Omental fat pad (tissue), 4 donors: ENCODE results near the gene CENPM. TPM values are rescaled to one million over a fixed set of nuclear protein-coding genes. Genes with fewer than 3 reads are reported as not detected.

Source experiments
- ATAC-seq: fragments of 150-250 bp; one replicate; pipeline ENCODE4 v1.9.1; 2016; ENCODE audit warnings: mild to moderate bottlenecking, moderate library complexity; ENCODE audit not compliant: low FRiP score
- DNase-seq: peaks from one replicate; pipeline ENCODE4 v3.0.0-alpha.2; 2019; ENCODE audit warnings: low spot score
- total RNA-seq, 4 donors: library from RNA; depleted of rRNA; stranded (reverse); fragments of >200 nt; gene quantifications; one replicate each; pipeline ENCODE4 v1.1.0, GENCODE V29; 2016
- TF ChIP-seq, protein P1 (sequence below), 3 donors: fragments of 450-650 bp; IDR thresholded peaks; one replicate each; pipeline ENCODE4 v1.5.1; 2016 to 2017; ENCODE audit warnings: antibody characterized with exemption in 3 of 3, mild to moderate bottlenecking in 3 of 3, moderate library complexity in 2 of 3

Gene CENPM
- total RNA-seq, 4 donors from 2014 or later = 0.84 to 5.4 TPM; not detected in 2

DNA sequence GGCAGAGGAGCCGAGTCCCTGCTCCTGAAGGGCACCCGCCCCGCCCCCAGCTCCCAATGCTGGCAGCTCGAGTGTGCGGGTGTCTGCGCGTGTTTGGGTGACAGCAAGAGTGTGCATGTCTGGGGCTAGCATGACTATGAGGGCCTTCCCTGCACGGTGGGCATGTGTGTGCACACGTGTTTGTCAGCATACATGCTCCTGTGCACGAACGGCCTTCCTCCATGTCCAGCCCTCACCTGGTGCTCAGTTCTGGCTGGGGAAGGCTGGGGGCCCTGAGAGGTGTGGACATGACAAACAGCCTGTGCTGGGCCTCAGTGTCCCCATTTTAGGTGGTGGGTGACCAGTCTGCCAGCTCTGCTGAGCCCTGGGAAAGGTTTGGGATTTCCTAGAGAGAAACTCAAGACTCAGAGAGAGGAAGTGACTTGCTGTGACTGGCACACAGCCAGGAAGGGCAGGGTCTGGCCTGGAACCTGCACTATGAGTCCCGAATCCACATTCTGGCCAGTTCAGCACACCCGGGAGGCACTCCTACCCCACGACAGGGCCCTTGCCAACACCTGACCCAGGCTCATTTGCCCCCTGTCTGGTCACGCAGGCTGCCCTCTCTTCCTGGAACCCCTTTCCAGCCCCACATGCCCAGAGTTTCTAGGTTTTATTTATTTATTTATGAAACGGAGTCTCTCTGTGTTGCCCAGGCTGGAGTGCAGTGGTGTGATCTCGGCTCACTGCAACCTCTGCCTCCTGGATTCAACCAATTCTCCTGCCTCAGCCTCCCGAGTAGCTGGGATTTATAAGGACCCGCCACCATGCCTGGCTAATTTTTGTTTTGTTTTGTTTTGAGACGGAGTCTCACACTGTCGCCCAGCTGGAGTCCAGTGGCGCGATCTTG is 28.8 kb downstream of the CENPM start:
- no peak for ATAC-seq
- DNase-seq = no peak
- TF ChIP-seq, protein P1, sequence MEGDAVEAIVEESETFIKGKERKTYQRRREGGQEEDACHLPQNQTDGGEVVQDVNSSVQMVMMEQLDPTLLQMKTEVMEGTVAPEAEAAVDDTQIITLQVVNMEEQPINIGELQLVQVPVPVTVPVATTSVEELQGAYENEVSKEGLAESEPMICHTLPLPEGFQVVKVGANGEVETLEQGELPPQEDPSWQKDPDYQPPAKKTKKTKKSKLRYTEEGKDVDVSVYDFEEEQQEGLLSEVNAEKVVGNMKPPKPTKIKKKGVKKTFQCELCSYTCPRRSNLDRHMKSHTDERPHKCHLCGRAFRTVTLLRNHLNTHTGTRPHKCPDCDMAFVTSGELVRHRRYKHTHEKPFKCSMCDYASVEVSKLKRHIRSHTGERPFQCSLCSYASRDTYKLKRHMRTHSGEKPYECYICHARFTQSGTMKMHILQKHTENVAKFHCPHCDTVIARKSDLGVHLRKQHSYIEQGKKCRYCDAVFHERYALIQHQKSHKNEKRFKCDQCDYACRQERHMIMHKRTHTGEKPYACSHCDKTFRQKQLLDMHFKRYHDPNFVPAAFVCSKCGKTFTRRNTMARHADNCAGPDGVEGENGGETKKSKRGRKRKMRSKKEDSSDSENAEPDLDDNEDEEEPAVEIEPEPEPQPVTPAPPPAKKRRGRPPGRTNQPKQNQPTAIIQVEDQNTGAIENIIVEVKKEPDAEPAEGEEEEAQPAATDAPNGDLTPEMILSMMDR (IDR thresholded peaks at IDR 0.05) = no peak

DNA sequence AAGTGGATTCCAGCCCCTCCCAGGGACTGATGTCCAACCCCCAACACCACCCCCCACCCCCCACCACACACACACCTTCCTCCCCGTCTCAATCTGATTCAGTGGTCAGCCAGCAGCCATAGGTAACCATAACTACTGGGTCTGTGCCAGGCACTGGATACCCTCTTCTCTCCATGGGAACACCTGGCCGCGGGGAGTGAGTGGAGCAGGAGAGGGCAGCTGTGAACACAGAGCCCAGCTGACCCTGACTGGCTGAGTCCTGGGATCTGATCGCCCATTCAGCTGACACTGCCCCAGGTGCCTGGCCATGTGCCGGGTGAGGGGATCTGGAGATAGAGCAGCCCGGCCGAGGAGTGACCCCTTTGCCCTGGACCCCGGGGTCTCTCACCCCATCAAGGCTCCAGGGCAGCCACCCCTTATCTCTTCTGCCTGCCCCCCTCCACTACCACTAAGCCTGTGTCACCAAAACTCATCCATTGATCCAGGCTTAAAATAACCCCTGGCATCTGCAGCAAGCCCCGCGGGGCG is 29.5 kb downstream of the CENPM start:
- DNase-seq = no peak
- TF ChIP-seq, protein P1 (IDR thresholded peaks at IDR 0.05) = no peak
- no peak for ATAC-seq

DNA sequence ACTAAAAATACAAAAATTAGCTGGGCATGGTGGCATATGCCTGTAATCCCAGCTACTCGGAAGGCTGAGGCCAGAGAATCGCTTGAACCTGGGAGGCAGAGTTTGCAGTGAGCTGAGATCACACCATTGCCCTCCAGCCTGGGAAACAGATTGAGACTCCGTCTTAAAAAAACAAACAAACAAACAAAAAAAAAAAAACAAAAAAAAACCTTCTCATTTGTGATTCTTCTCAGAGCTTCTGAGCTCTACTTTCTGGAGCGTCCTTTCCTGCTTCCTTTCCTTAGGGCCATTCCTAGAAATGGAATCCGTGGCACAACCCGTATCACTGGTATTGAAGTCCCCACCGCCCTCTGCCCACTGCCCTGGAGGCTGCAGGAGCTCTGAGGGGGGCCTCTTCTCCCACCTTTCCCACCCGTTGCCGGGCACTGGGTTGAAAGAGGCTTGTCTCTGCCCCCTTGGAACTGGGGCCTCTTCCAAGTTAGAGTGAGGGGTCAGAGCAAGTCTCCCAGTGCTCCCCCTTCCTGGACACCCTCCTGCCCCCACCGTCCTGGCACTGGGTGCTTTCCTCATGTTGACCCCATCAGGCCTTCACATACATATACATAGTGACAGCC is 30.1 kb downstream of the CENPM start:
- DNase-seq = no peak
- TF ChIP-seq, protein P1 (IDR thresholded peaks at IDR 0.05) = no peak
- ATAC-seq = no peak

DNA sequence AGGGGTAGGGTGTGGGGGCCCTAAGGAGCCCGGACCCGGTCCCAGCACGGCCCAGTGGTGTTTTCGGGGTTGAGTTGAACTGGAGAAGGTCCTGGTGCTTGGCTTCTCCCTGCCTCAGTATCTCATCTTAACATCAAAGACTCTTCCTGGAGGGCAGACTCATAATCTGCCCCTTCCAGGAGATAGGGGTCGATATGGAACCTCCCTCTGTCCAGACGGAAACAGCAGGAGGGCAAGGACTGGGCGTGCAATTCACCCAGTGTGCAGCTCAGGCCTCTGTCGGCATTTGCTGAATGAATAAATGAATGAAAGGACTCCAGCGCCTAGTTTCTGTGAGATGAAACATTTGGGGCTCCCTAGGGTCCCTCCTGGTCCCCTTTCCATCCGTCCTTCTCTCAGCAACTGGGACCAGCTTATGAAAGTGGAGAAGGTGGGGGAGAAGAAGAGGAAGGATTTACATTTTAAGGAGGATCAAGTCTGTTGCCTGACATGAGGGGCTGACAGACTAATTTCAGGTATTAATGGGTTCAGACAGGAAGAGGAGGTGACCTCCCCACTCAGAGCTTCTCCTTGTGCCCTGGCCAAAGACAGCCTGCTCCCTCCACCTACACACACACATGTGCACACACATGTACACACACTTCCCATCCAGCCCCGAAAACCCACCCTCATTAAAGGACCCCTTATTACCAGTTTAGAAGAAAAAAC is 31.0 kb downstream of the CENPM start:
- no peak for DNase-seq
- TF ChIP-seq, protein P1 (IDR thresholded peaks at IDR 0.05) = no peak
- ATAC-seq = no peak

DNA sequence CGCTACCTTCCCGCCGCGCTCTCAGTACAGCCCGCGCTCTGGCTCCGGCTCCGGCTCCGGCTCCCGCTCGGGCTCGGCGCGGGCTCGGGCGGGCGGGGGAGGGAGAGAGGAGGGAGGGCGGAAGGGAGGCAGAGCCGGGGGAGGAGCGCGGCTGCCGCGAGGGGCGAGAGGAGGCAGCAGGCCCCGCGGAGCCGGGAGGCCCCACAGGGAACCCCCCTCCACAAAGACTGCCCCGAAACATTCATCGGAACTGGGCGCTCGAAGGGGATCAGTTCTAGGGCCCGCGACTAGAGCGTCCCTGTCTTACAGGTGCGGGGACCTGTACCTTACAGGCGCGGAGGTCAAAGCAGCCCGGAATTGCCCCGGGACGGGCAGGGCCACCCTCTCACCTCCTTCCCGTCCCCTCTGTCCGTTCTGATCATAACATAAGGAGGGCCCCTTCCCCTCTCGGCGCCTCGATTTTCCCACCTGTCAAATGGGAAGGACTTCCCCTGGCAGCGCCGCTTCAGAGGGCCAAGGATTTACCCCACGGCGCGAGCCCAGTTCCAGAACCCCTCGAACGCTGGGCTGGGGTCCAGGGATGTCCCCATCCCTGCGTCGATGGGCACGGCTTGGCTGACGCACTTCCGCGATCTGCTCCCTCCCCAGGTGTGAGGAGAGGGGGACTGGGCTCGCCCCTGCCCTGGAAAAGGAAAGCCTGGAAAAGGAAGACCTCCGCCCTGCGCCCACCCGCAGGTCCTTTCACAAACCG is 31.7 kb downstream of the CENPM start, which contains the start of gene SHISA8:
SHISA8 (minus strand) TSS at position 40 of the 751 bp plus-strand sequence. CDS start 407 bp downstream, outside the sequence.
- TF ChIP-seq, protein P1 (IDR thresholded peaks at IDR 0.05) = no peak
- DNase-seq = no peak
- peak; percentile 51 for ATAC-seq

DNA sequence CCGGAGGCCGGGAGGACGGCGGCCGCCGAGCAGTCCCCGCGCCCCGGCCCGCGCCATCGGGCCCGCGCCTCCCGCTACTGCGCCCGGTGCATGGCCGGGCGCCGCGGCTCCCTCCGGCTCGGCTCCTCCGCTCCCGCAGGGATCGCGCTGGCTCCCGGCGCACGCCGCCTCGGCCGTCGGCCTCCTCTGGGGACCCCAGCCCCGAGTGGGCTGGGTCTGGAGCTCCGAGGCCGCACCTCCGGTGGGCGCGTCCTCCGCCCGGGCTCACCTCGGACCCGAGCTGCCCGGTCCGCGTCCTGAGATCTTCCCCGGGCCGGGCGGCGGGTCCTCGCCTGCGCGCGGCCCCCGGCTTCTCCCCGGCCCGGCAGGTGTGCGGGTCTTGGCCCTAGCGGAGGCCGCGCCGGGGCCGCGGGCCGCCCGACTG is 32.3 kb downstream of the CENPM start:
- TF ChIP-seq, protein P1 (IDR thresholded peaks at IDR 0.05) = no peak
- no peak for ATAC-seq

More for the DNA sequence above, 32.3 kb downstream of the CENPM start:
- no peak for DNase-seq
